ENCODE data around the gene CCDC88C. TPM values are rescaled to one million over a fixed set of nuclear protein-coding genes. Genes with fewer than 3 reads are reported as not detected.

The CCDC88C gene
- total and polyA plus RNA-seq, 2 donors (not counting 3 experiments of a cell fraction or from before 2014, with no cell fraction given), result 11.4 to 52.1 TPM

DNA sequence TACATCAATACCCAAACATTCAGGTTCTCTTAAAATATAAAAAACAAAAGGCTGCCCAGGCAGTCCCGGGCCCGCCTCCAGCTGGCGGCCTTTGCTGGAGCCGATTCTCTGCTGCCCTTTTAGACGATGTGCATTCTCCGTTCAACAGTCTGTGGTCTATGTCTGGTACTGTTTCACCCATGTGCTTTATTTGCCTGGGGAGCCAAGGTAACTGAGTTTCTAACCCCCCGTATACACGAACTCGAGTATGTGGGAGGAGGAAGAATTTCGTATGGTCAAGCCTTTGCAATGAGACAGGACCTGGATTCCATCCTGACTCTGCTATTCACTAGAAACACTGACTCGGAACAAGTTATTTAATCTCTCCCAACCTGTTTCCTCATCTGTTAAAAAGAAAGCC, 119.0 kb downstream of the CCDC88C start:
- H3K4me2 ChIP-seq (ENCODE audit: insufficient read depth, low read length), result no peak overlapping the region
- H2AFZ ChIP-seq (ENCODE audit: low read depth, low read length), result no peak overlapping the region
- no TSS peak for BruUV-seq (replicated peaks)
- H3K79me2 ChIP-seq (ENCODE audit: control insufficient read depth, insufficient read depth, low read length), result no peaks in the 10 kb centered on the region
- no peak for TF ChIP-seq EZH2 (IDR thresholded peaks at IDR 0.05; ENCODE audit: borderline replicate concordance, low read depth, low read length, severe bottlenecking)
- TF ChIP-seq GATA2 (IDR thresholded peaks at IDR 0.05; ENCODE audit: insufficient read depth, insufficient read length, low read depth, low read length), result no peak
- TF ChIP-seq, protein P1, sequence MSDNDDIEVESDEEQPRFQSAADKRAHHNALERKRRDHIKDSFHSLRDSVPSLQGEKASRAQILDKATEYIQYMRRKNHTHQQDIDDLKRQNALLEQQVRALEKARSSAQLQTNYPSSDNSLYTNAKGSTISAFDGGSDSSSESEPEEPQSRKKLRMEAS (IDR thresholded peaks at IDR 0.05; ENCODE audit: insufficient read depth, insufficient read length), result no peak
- no peak for TF ChIP-seq JUN (IDR thresholded peaks at IDR 0.05; ENCODE audit: borderline replicate concordance, insufficient read depth, insufficient read length, low read depth)
- no peak for TF ChIP-seq POLR2AphosphoS5 (IDR thresholded peaks at IDR 0.05; ENCODE audit: insufficient read depth, low read depth, low read length)
- intact Hi-C loops (cut with micrococcal nuclease), result no loop called here
- H3K4me1 ChIP-seq (ENCODE audit: control insufficient read depth, extremely low read depth, insufficient read depth, low read length), result no peaks in the 10 kb centered on the region
- H4K20me1 ChIP-seq (replicated peaks; ENCODE audit: control insufficient read depth, extremely low read depth, insufficient read depth, low read length), result no peaks in the 10 kb centered on the region
- H3K27me3 ChIP-seq (ENCODE audit: control insufficient read depth in 2 of 2, insufficient read depth in 2 of 2, low read length in 2 of 2), result no peaks in the 10 kb centered on the region
- dilution Hi-C loops (cut with MboI; ENCODE audit: extremely low pct_ligation_motif_present, low sequenced_read_pairs), result loop anchor here (25.0 kb wide), 1 partner anchor 386 kb away; no protein-coding TSS in a partner anchor
- ChIA-PET POLR2A (no interaction called here), CTCF (interaction anchor here (1.5 kb wide), 1 partner anchor 8 kb away, joined by 4 read pairs; no protein-coding TSS in a partner anchor)
- no peak overlapping the region for H3K4me3 ChIP-seq (replicated peaks in 1 of 3; ENCODE audit: insufficient read depth in 1 of 3, low read depth in 1 of 3, low read length in 3 of 3)
- FAIRE-seq (no peak), DNase-seq (ENCODE audit: low read depth, low spot score) (peak; percentile 24)
- H3K9me3 ChIP-seq (replicated peaks; ENCODE audit: control insufficient read depth, insufficient read depth, low read length), result no peaks in the 10 kb centered on the region
- H3K9ac ChIP-seq (replicated peaks; ENCODE audit: extremely low read depth, insufficient read depth, low read length), result no peak overlapping the region
- H3K9me1 ChIP-seq (replicated peaks; ENCODE audit: control insufficient read depth, extremely low read depth, insufficient read depth, low read length), result no peaks in the 10 kb centered on the region
- peaks cover 3 to 33% of the 10 kb centered on the region in 2 experiments for H3K36me3 ChIP-seq (ENCODE audit: control insufficient read depth in 2 of 2, extremely low read depth in 1 of 2, insufficient read depth in 2 of 2, low read length in 2 of 2)
- no peak overlapping the region for H3K27ac ChIP-seq (ENCODE audit: insufficient read depth, low read depth, low read length)

DNA sequence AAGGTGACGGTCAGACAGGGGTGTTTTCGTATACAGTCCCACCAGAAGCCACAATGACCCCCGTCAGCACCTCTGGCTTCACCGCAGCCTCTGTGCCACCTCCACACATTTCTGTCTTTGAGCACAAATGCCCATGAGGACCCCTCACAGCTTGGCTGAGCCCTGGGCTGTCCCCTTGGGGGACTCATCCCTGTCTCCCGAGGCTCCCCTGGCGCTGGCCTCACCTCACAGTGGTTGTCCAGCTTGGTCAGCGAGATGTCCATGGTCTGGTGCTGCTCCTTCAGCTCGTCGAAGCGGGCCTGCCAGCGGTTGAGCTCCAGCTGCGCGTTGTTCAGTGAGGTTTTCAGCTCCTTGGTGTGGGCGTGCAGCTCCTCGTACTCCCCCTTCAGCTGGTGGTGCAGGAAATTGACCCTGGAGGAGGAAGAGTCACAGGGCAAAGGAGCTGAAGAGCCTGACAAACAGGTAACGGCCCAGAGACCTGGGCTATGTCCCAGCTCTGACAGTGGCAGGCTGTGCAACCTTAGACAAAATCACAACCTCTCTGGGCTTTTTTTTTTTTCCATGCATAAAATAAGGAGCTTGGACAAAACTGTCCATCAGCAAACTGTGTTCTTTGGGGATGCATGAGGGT, 120.4 kb downstream of the CCDC88C start:
- POLR2A ChIA-PET, result no interaction called here
- CTCF ChIA-PET, result interaction anchor here (1.2 to 2.7 kb wide), 4 partner anchors 9 to 120 kb away, joined by 3 to 13 read pairs (median 4); no protein-coding TSS in a partner anchor
- H4K20me1 ChIP-seq (replicated peaks; ENCODE audit: control insufficient read depth, extremely low read depth, insufficient read depth, low read length), result no peaks in the 10 kb centered on the region
- no peaks in the 10 kb centered on the region for H3K27me3 ChIP-seq (ENCODE audit: control insufficient read depth in 2 of 2, insufficient read depth in 2 of 2, low read length in 2 of 2)
- H3K27ac ChIP-seq (ENCODE audit: insufficient read depth, low read depth, low read length), result no peak overlapping the region
- FAIRE-seq (no peak), DNase-seq (ENCODE audit: low read depth, low spot score) (no peak)
- intact Hi-C loops (cut with micrococcal nuclease), result no loop called here
- no peaks in the 10 kb centered on the region for H3K4me1 ChIP-seq (ENCODE audit: control insufficient read depth, extremely low read depth, insufficient read depth, low read length)
- no peak overlapping the region for H3K4me3 ChIP-seq (replicated peaks in 1 of 3; ENCODE audit: insufficient read depth in 1 of 3, low read depth in 1 of 3, low read length in 3 of 3)
- no peak for TF ChIP-seq MYC (IDR thresholded peaks at IDR 0.05; ENCODE audit: low read depth, low read length)
- TF ChIP-seq POLR2A (IDR thresholded peaks at IDR 0.05; ENCODE audit: low read depth, low read length), result no peak
- TF ChIP-seq, protein P2, sequence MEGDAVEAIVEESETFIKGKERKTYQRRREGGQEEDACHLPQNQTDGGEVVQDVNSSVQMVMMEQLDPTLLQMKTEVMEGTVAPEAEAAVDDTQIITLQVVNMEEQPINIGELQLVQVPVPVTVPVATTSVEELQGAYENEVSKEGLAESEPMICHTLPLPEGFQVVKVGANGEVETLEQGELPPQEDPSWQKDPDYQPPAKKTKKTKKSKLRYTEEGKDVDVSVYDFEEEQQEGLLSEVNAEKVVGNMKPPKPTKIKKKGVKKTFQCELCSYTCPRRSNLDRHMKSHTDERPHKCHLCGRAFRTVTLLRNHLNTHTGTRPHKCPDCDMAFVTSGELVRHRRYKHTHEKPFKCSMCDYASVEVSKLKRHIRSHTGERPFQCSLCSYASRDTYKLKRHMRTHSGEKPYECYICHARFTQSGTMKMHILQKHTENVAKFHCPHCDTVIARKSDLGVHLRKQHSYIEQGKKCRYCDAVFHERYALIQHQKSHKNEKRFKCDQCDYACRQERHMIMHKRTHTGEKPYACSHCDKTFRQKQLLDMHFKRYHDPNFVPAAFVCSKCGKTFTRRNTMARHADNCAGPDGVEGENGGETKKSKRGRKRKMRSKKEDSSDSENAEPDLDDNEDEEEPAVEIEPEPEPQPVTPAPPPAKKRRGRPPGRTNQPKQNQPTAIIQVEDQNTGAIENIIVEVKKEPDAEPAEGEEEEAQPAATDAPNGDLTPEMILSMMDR (IDR thresholded peaks at IDR 0.05; ENCODE audit: extremely low read depth in 1 of 2, insufficient read depth in 1 of 2, low read depth in 1 of 2, low read length in 2 of 2), result no peak
- TF ChIP-seq EZH2 (IDR thresholded peaks at IDR 0.05; ENCODE audit: borderline replicate concordance, low read depth, low read length, severe bottlenecking), result no peak
- TF ChIP-seq FOS (IDR thresholded peaks at IDR 0.05; ENCODE audit: borderline replicate concordance, insufficient read depth, low read length), result no peak
- no peak for TF ChIP-seq JUN (IDR thresholded peaks at IDR 0.05; ENCODE audit: borderline replicate concordance, insufficient read depth, insufficient read length, low read depth)
- TF ChIP-seq, protein P1 (IDR thresholded peaks at IDR 0.05; ENCODE audit: insufficient read depth, insufficient read length), result no peak
- no peak for TF ChIP-seq GATA2 (IDR thresholded peaks at IDR 0.05; ENCODE audit: insufficient read depth, insufficient read length, low read depth, low read length)
- TF ChIP-seq POLR2AphosphoS5 (IDR thresholded peaks at IDR 0.05; ENCODE audit: insufficient read depth, low read depth, low read length), result no peak
- no peak overlapping the region for H3K9ac ChIP-seq (replicated peaks; ENCODE audit: extremely low read depth, insufficient read depth, low read length)
- no TSS peak for BruUV-seq (replicated peaks)
- peaks cover 3 to 38% of the 10 kb centered on the region in 2 experiments for H3K36me3 ChIP-seq (ENCODE audit: control insufficient read depth in 2 of 2, extremely low read depth in 1 of 2, insufficient read depth in 2 of 2, low read length in 2 of 2)
- no peaks in the 10 kb centered on the region for H3K9me1 ChIP-seq (replicated peaks; ENCODE audit: control insufficient read depth, extremely low read depth, insufficient read depth, low read length)
- H3K9me3 ChIP-seq (replicated peaks; ENCODE audit: control insufficient read depth, insufficient read depth, low read length), result no peaks in the 10 kb centered on the region
- dilution Hi-C loops (cut with MboI; ENCODE audit: extremely low pct_ligation_motif_present, low sequenced_read_pairs), result loop anchor here (25.0 kb wide), 1 partner anchor 385 kb away; no protein-coding TSS in a partner anchor
- no peak overlapping the region for H2AFZ ChIP-seq (ENCODE audit: low read depth, low read length)
- no peaks in the 10 kb centered on the region for H3K79me2 ChIP-seq (ENCODE audit: control insufficient read depth, insufficient read depth, low read length)
- H3K4me2 ChIP-seq (ENCODE audit: insufficient read depth, low read length), result no peak overlapping the region

Measured in endothelial cell of umbilical vein (primary cell).